Neural crest cell (in vitro differentiated cells): ENCODE data around the gene FBXW7. TPM values are rescaled to one million over a fixed set of nuclear protein-coding genes. Genes with fewer than 3 reads are reported as not detected.

Experiments used
- DNase-seq: peaks from one replicate; pipeline ENCODE4 v3.0.0; 2021; ENCODE audit warnings: low read depth, mixed read lengths, low spot score
- H3K27ac Mint-ChIP-seq: one replicate; pipeline ENCODE4 v1.8.0; 2021; ENCODE audit warnings: mild to moderate bottlenecking, mixed read lengths; ENCODE audit not compliant: unreplicated experiment
- H3K27me3 Mint-ChIP-seq: 2 replicates; pipeline ENCODE4 v1.8.0; 2021; ENCODE audit warnings: low read depth, mild to moderate bottlenecking, mixed read lengths
- H3K36me3 Mint-ChIP-seq: 2 replicates; pipeline ENCODE4 v1.8.0; 2021; ENCODE audit warnings: low read depth, mild to moderate bottlenecking, mixed read lengths
- H3K4me1 Mint-ChIP-seq: 2 replicates; pipeline ENCODE4 v1.8.0; 2021; ENCODE audit warnings: mixed read lengths
- H3K4me3 Mint-ChIP-seq: one replicate; pipeline ENCODE4 v1.8.0; 2021; ENCODE audit warnings: mild to moderate bottlenecking, mixed read lengths
- H3K9me3 Mint-ChIP-seq: 2 replicates; pipeline ENCODE4 v1.8.0; 2021; ENCODE audit warnings: mixed read lengths
- CTCF ChIP-seq: fragments of 200-600 bp; sonication (generic); conservative IDR thresholded peaks from 2 replicates; pipeline ENCODE4 v1.5.0; 2021; ENCODE audit warnings: antibody characterized with exemption, mild to moderate bottlenecking
- total RNA-seq: library from RNA; stranded (reverse); gene quantifications from 2 replicates; pipeline ENCODE4 v1.2.1, GENCODE V29; 2021

FBXW7 gene
- total RNA-seq, 1 donor from 2014 or later: 33.4 TPM

GRCh38 chr4:152528060-152528459 lies 7.8 kb downstream of the FBXW7 start:
- DNase-seq: no peak
- Mint-ChIP-seq H3K4me1 (peaks cover 38% of the 10 kb centered on the region), H3K4me3 (peak overlapping the region; percentile 51), H3K9me3 (no peaks in the 10 kb centered on the region), H3K36me3 (no peaks in the 10 kb centered on the region), H3K27me3 (no peaks in the 10 kb centered on the region), H3K27ac (no peak overlapping the region)
- no peak for TF ChIP-seq CTCF

DNA sequence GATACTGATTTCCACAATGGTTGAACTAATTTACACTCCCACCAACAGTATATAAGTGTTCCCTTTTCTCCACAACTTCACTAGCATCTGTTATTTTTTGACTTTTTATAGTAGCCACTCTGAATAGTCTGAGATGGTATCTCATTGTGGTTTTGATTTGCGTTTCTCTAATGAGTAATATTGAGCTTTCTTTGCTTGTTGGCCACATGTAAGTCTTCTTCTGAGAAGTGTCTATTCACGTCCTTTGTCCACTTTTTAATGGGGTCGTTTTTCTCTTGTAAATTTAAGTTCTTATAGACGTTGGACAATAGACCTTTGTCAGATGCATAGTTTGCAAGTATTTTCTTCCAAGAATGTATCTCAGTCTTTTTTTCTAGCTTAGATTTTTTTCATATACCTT lies 10.0 kb downstream of the FBXW7 start:
- H3K27ac Mint-ChIP-seq: no peak overlapping the region
- no peaks in the 10 kb centered on the region for H3K27me3 Mint-ChIP-seq
- no peak for DNase-seq
- H3K4me3 Mint-ChIP-seq: no peak overlapping the region
- H3K4me1 Mint-ChIP-seq: peaks cover 22% of the 10 kb centered on the region
- H3K36me3 Mint-ChIP-seq: peaks cover 3% of the 10 kb centered on the region
- H3K9me3 Mint-ChIP-seq: no peaks in the 10 kb centered on the region
- TF ChIP-seq CTCF: no peak

DNA sequence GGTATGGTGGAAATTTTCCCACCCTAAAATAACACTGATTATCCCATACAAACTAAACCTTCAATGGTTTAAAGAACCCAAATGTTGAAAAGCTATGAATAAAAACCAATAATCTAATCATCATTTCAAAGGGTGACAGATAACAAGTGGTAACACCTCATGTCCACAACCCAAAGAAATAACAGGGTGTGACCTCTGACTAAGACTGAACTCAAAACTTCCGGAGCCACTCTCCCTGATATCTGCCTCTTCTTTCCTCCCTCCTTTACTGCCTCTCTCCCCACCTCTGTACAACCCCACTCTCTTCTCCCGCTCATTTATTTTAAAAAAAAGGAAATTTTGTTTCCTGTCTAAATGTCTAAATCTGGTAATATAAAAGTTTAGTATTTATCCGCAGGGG lies 11.5 kb downstream of the FBXW7 start:
- H3K36me3 Mint-ChIP-seq: peaks cover 8% of the 10 kb centered on the region
- TF ChIP-seq CTCF: no peak
- peaks cover 3% of the 10 kb centered on the region for H3K9me3 Mint-ChIP-seq
- no peak for DNase-seq
- H3K27me3 Mint-ChIP-seq: no peaks in the 10 kb centered on the region
- no peak overlapping the region for H3K27ac Mint-ChIP-seq
- no peak overlapping the region for H3K4me3 Mint-ChIP-seq
- peaks cover 21% of the 10 kb centered on the region for H3K4me1 Mint-ChIP-seq

DNA sequence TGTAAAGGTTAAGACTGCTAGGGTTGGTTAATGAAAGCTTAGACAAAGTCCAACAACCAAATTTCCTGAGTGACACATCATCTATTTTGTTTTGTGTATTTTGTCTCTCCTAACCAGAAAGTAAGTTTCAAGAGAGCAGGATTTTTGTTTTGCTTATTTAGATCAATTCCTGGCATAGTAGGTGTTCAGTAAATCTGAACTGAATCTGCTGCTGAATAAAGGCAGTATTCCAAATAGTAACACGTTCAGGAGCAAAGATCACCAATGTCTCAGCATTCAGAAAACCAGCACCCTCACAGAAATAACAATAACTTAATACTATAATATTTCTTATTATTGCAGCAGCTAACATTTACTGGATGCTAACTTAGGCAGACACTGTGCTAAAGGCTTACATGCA lies 12.2 kb downstream of the FBXW7 start:
- DNase-seq: no peak
- peaks cover 3% of the 10 kb centered on the region for H3K9me3 Mint-ChIP-seq
- H3K4me3 Mint-ChIP-seq: no peak overlapping the region
- H3K4me1 Mint-ChIP-seq: peaks cover 22% of the 10 kb centered on the region
- no peak for TF ChIP-seq CTCF
- H3K27ac Mint-ChIP-seq: no peak overlapping the region
- peaks cover 8% of the 10 kb centered on the region for H3K36me3 Mint-ChIP-seq
- no peaks in the 10 kb centered on the region for H3K27me3 Mint-ChIP-seq

GRCh38 chr4:152522754-152523153 lies 13.1 kb downstream of the FBXW7 start:
- Mint-ChIP-seq H3K9me3 (peaks cover 3% of the 10 kb centered on the region), H3K4me1 (peaks cover 14% of the 10 kb centered on the region), H3K27ac (no peak overlapping the region), H3K4me3 (no peak overlapping the region), H3K27me3 (no peaks in the 10 kb centered on the region), H3K36me3 (peaks cover 8% of the 10 kb centered on the region)
- no peak for DNase-seq
- TF ChIP-seq CTCF: no peak

- H3K4me3 Mint-ChIP-seq: no peak overlapping the region
- no peaks in the 10 kb centered on the region for H3K27me3 Mint-ChIP-seq
- TF ChIP-seq CTCF: no peak
- H3K4me1 Mint-ChIP-seq: peaks cover 14% of the 10 kb centered on the region
- peaks cover 8% of the 10 kb centered on the region for H3K36me3 Mint-ChIP-seq
- peaks cover 3% of the 10 kb centered on the region for H3K9me3 Mint-ChIP-seq
- H3K27ac Mint-ChIP-seq: no peak overlapping the region
- no peak for DNase-seq
Measured at GRCh38 chr4:152522245-152522644, 13.6 kb downstream of the FBXW7 start.
